C4-2B (cell line): ENCODE data around the gene HOXB8.

Experiments used
- ZFX ChIP-seq: fragments of 450-650 bp; IDR thresholded peaks from 2 replicates; pipeline ENCODE4 v1.6.1; 2017
- TF ChIP-seq, protein P1 (sequence below): fragments of 450-650 bp; conservative IDR thresholded peaks from 2 replicates; pipeline ENCODE4 v1.5.1; 2017; ENCODE audit warnings: mild to moderate bottlenecking

- TF ChIP-seq, protein P1, sequence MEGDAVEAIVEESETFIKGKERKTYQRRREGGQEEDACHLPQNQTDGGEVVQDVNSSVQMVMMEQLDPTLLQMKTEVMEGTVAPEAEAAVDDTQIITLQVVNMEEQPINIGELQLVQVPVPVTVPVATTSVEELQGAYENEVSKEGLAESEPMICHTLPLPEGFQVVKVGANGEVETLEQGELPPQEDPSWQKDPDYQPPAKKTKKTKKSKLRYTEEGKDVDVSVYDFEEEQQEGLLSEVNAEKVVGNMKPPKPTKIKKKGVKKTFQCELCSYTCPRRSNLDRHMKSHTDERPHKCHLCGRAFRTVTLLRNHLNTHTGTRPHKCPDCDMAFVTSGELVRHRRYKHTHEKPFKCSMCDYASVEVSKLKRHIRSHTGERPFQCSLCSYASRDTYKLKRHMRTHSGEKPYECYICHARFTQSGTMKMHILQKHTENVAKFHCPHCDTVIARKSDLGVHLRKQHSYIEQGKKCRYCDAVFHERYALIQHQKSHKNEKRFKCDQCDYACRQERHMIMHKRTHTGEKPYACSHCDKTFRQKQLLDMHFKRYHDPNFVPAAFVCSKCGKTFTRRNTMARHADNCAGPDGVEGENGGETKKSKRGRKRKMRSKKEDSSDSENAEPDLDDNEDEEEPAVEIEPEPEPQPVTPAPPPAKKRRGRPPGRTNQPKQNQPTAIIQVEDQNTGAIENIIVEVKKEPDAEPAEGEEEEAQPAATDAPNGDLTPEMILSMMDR, result no peak
- TF ChIP-seq ZFX, result no peak
Measured at GRCh38 chr17:48630009-48630924, 15.2 kb upstream of the HOXB8 start.
